Activated CD4-positive, alpha-beta T cell treated with anti-CD3 and anti-CD28 coated beads, Interleukin-2, amount 10 ng/mL, durations not matched to agents 24 days and 14 days (primary cell): ENCODE data around the gene PEX3. TPM values are rescaled to one million over a fixed set of nuclear protein-coding genes. Genes with fewer than 3 reads are reported as not detected.

Experiments
- DNase-seq: peaks from one replicate; pipeline ENCODE4 v3.0.0; 2022
- H3K27ac Mint-ChIP-seq: one replicate; pipeline ENCODE4 v1.8.0; 2022; ENCODE audit warnings: mild to moderate bottlenecking, mixed read lengths
- H3K27me3 Mint-ChIP-seq: one replicate; pipeline ENCODE4 v1.8.0; 2022; ENCODE audit warnings: mixed read lengths
- H3K36me3 Mint-ChIP-seq: one replicate; pipeline ENCODE4 v1.8.0; 2022; ENCODE audit warnings: low read depth, mild to moderate bottlenecking, mixed read lengths
- H3K4me1 Mint-ChIP-seq: one replicate; pipeline ENCODE4 v1.8.0; 2021; ENCODE audit warnings: mixed read lengths
- H3K4me3 Mint-ChIP-seq: one replicate; pipeline ENCODE4 v1.8.0; 2022; ENCODE audit warnings: mild to moderate bottlenecking, moderate library complexity, mixed read lengths
- H3K9me3 Mint-ChIP-seq: one replicate; pipeline ENCODE4 v1.8.0; 2021; ENCODE audit warnings: mixed read lengths
- intact Hi-C: fragments of 100-400 bp; cut with micrococcal nuclease; formaldehyde crosslinking; loops from one replicate; pipeline ENCODE4 v1.15.1; 2023
- total RNA-seq: library from RNA; stranded (reverse); gene quantifications from 2 replicates; pipeline ENCODE4 v1.2.3, GENCODE V29; 2022

The PEX3 gene
- total RNA-seq, 1 donor from 2014 or later = 26.0 TPM

DNA sequence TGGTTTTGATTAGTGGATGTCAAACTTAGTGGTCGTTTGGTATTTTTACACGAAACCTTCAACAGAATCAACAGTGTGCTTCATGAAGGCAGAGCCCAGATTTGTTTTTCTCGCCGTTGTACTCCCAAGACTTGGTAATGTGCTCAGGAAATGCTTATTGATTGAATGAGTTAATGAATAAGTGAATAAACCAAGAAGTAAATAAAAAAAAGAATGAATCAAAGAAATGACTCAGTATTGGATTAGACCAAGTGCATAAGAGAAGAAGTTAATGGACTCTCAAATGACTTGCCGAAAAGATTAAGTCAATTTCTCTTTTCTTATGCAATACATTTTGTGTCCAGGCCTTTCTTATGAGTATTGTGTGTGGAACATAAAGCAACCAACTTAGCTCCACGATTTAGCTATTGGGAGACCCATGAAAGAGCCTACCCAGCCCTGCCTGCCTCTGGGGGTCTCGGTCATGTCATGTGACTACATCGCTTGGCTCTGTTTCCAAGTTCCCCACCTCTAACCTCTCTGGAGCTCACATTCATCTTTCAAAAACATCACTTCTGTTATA lies 71.5 kb downstream of the PEX3 start:
- H3K27me3 Mint-ChIP-seq = no peaks in the 10 kb centered on the region
- no peak overlapping the region for H3K4me3 Mint-ChIP-seq
- peaks cover 7% of the 10 kb centered on the region for H3K9me3 Mint-ChIP-seq
- H3K4me1 Mint-ChIP-seq = peaks cover 10% of the 10 kb centered on the region
- no peak overlapping the region for H3K27ac Mint-ChIP-seq
- peaks cover 18% of the 10 kb centered on the region for H3K36me3 Mint-ChIP-seq
- intact Hi-C loops = no loop called here
- no peak for DNase-seq

DNA sequence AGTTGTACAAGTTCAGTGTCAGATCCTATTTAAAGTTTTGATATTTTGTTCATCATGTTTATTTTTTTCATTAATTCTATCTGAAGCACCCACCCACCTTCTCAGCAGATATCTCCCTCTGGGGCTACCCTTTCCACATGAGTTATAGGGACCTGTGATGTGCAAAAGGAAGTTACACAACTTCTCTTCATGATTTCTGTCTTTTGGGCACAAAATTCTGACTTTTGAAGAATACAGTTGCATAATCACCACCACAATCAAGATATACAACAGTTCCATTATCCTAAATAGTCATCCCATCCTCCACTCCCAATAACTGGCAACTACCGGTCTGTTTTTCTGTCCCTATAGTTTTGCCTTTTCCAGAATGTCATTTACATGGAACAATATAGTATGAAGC lies 74.8 kb downstream of the PEX3 start:
- intact Hi-C loops = no loop called here
- no peak for DNase-seq
- peaks cover 19% of the 10 kb centered on the region for H3K4me1 Mint-ChIP-seq
- H3K9me3 Mint-ChIP-seq = peaks cover 7% of the 10 kb centered on the region
- H3K27me3 Mint-ChIP-seq = no peaks in the 10 kb centered on the region
- no peak overlapping the region for H3K27ac Mint-ChIP-seq
- H3K4me3 Mint-ChIP-seq = no peak overlapping the region
- peaks cover 17% of the 10 kb centered on the region for H3K36me3 Mint-ChIP-seq

DNA sequence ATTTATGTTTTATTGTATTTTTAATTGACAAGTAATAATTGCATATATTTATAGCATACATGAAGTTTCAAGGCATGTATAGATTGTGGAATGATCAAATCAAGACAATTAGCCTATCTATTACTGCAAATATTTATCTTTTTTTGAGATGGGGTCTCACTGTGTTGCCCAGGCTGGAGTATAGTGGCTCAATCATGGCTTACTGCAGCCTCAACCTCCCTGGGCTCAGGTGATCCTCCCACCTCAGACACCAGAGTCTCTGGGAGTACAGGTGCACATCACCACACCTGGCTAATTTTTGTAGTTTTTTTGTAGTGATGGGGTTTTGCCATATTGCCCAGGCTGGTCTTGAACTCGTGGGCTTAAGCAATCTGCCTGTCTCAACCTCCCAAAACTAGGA lies 77.1 kb downstream of the PEX3 start:
- Mint-ChIP-seq H3K9me3 (peaks cover 7% of the 10 kb centered on the region), H3K27ac (no peak overlapping the region), H3K36me3 (peaks cover 12% of the 10 kb centered on the region), H3K27me3 (no peaks in the 10 kb centered on the region), H3K4me3 (no peak overlapping the region), H3K4me1 (peaks cover 13% of the 10 kb centered on the region)
- no peak for DNase-seq
- intact Hi-C loops = loop anchor here (1.0 to 2.0 kb wide), 2 partner anchors 9 to 17 kb away; partner anchors contain the start of gene FUCA2

DNA sequence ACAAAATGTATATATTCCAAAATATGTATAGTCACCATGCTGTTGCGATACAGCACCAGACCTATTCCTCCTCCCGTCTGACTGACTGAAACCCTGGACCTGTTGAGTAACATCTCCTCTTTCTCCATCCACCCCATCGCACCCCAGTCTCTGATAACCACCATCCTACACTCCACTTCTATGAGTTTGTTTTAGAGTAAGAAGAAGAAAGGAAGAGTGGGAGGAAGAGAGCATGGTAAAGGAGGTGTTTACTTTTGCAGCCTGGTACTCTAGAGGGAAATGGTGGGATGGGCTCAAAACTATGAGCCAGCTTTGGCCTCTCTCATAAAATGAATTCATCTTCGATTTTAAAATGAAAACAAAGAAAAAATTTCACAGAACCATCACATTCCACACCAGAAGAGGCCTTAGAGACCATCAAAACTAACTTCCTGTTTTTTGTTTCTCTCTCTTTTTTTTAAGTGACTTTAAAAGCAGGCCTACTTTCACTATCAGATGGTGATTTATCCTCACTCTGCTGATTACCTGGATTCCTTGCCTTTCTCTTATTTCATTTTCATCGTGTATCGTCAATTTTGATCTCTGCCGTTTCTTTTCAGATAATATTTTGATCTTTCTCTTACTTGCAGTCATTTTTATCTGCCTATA lies 77.7 kb downstream of the PEX3 start:
- H3K9me3 Mint-ChIP-seq = peaks cover 7% of the 10 kb centered on the region
- peaks cover 12% of the 10 kb centered on the region for H3K36me3 Mint-ChIP-seq
- DNase-seq = no peak
- peak overlapping the region; percentile 74 for H3K4me3 Mint-ChIP-seq
- H3K27me3 Mint-ChIP-seq = no peaks in the 10 kb centered on the region
- H3K27ac Mint-ChIP-seq = peak overlapping the region; percentile 85
- peaks cover 13% of the 10 kb centered on the region for H3K4me1 Mint-ChIP-seq
- intact Hi-C loops = loop anchor here (1.0 to 2.0 kb wide), 2 partner anchors 8 to 17 kb away; partner anchors contain the start of gene FUCA2

DNA sequence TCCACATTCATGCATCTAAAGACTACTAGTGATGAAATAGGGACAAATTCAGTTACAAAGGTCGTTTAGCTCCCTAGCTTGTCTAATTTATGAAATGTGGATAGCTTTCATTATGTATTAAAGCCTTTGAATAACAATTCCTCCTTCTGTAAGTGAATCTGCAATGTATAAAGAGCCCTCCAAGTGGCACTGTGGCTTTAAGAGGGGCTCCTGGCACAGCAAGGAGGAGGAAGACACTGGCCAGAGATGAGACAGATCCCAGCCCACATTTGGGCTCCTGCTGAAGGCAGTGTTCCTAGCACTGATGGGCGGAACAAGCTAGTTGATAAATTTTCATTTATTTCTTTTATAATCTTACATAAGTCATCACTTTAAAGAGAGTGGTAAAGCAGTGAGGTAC lies 78.5 kb downstream of the PEX3 start:
- H3K36me3 Mint-ChIP-seq = peaks cover 7% of the 10 kb centered on the region
- H3K4me3 Mint-ChIP-seq = no peak overlapping the region
- peaks cover 13% of the 10 kb centered on the region for H3K4me1 Mint-ChIP-seq
- no peak for DNase-seq
- intact Hi-C loops = loop anchor here (2.0 kb wide), 1 partner anchor 18 kb away; the partner anchor contains the start of gene FUCA2
- H3K27ac Mint-ChIP-seq = no peak overlapping the region
- no peaks in the 10 kb centered on the region for H3K9me3 Mint-ChIP-seq
- no peaks in the 10 kb centered on the region for H3K27me3 Mint-ChIP-seq

DNA sequence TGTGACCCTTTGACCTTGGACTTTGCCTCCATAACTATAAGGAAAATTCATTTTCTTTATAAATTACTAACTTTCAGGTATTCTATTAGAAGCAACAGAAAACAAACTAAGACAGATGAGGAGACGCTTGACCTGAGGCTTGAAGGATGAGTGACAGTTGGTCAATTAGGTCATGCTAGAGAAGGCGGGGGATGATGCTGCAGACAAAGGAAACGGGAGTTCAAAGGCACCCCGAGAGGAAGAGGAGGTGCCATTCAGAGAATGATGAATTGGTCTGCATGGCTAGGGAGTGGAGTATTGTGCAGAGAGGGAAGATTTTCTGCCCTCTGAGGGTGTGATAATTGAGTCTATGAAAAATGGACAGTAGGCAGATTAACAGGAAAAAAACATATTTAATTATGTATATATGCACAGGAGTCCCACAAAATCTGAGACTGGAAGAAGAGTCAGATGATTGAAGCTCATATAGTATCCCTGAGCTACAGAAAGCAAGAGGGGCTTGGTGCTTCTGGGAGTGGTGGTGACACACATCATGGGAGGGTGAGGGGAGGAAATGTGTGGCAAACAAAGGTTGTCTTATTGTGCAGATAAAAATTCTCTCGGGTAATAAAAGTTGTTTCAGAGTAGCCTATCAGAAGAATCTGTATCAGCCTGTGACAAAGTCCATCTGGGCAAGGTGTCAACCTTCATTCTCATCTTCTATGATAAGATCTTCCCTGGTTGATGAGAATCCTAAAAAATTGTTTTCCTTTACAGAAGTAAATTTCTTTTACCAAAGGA lies 81.3 kb downstream of the PEX3 start:
- no peak overlapping the region for H3K27ac Mint-ChIP-seq
- H3K9me3 Mint-ChIP-seq = no peaks in the 10 kb centered on the region
- H3K4me1 Mint-ChIP-seq = peaks cover 18% of the 10 kb centered on the region
- no peaks in the 10 kb centered on the region for H3K27me3 Mint-ChIP-seq
- no peak overlapping the region for H3K4me3 Mint-ChIP-seq
- intact Hi-C loops = loop anchor here (10.0 kb wide), 1 partner anchor 587 kb away; the partner anchor contains the start of gene HIVEP2
- peaks cover 2% of the 10 kb centered on the region for H3K36me3 Mint-ChIP-seq
- peak; percentile 61 for DNase-seq

DNA sequence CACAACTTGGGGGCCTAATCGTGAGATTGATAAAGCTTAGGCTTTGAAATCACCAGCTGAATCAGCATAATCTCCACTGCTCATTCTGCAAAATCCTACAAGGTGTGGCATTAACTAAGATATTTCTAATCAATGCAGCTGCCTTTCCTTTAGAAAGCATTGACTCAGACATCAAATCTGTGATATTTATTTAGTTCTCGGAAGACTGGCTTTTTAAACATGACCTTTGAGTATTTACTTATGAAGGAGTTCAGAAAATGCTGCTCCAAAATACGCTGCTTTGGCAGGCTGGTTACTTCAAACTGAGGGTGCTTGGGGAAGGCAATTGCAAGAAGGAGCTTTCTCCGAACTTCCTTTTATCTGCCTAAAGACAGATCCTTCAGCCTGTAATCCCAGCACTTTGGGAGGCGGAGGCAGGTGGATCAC lies 84.6 kb downstream of the PEX3 start:
- no peak overlapping the region for H3K4me3 Mint-ChIP-seq
- H3K9me3 Mint-ChIP-seq = no peaks in the 10 kb centered on the region

DNA sequence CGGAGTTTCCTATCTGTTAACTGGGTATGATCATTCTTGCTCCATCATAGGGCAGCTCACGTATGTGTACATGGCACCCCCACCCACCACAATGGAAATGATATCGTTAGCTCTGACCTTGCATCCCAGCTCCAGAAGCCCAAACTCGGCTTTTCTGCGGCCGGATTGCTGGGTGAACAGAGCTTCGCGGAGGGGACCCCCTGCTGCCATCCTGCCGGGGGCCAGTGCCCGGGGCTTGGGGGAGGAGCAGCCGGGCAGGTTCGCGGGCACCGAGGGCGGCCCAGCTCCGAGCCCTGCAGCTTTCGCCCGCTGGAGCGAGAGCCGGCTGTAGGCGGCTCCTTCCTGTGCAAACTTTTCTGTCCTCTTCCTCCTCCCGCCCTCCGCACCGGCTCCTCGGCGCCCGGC lies 85.9 kb downstream of the PEX3 start:
- Mint-ChIP-seq H3K4me3 (peak overlapping the region; percentile 79), H3K27me3 (no peaks in the 10 kb centered on the region), H3K27ac (peak overlapping the region; percentile 86), H3K36me3 (peaks cover 4% of the 10 kb centered on the region), H3K4me1 (peaks cover 33% of the 10 kb centered on the region), H3K9me3 (no peaks in the 10 kb centered on the region)
- DNase-seq = peak; percentile 88
- intact Hi-C loops = loop anchor here (1.0 to 10.0 kb wide), 7 partner anchors 8 to 592 kb away; partner anchors contain the start of genes ADAT2, HIVEP2, LTV1 and PEX3

More for the DNA sequence above, 84.6 kb downstream of the PEX3 start:
- intact Hi-C loops = loop anchor here (5.0 to 10.0 kb wide), 3 partner anchors 272 to 590 kb away; partner anchors contain the start of genes HIVEP2 and LTV1
- H3K4me1 Mint-ChIP-seq = peaks cover 28% of the 10 kb centered on the region
- H3K27me3 Mint-ChIP-seq = no peaks in the 10 kb centered on the region
- H3K36me3 Mint-ChIP-seq = peaks cover 4% of the 10 kb centered on the region
- DNase-seq = no peak
- no peak overlapping the region for H3K27ac Mint-ChIP-seq

DNA sequence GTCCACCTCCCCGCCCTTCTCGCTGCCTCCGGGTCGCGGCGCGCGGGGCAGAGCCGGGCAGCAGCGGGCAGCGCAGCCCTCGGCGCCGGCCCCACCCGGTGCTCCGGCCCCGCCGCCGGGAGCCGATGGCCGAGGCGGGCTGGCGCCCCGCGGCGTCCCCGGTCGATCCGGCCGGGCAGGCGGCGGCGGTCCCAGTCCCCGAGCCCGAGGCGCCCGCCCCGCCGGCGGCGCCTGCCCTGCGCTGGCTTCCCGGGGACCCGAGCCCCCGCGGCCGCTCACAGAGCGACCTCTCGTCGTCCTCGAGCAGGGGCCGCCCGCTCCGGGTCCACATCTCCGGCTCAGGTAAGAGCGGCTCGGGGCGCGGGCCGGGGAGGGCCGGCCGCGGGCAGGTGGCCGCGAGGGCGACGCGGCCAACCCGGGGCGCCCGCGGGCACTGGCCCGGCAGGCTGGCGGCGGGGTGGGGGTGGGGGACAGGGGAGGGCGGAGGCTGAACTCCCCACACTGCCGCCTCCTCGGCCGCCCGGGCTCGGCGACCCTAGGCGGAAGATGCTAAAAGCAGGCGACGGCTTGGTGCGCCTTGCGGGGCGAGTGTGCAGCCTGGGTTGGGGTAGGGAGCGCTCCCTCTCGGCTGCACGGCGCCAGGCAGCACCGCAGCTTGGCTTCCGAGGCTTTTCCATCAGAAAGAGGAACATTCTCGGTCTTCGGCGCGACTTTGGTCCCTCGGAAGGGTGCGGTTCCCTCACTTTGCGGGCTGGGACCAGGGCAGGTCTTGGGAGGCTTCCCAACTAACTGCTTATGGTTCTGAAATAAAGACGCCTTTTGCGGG lies 86.5 kb downstream of the PEX3 start:
- peak; percentile 90 for DNase-seq
- peak overlapping the region; percentile 88 for H3K4me3 Mint-ChIP-seq
- H3K27me3 Mint-ChIP-seq = no peaks in the 10 kb centered on the region
- intact Hi-C loops = loop anchor here (1.0 to 10.0 kb wide), 7 partner anchors 9 to 592 kb away; partner anchors contain the start of genes ADAT2, HIVEP2, LTV1 and PEX3
- H3K9me3 Mint-ChIP-seq = no peaks in the 10 kb centered on the region
- H3K4me1 Mint-ChIP-seq = peaks cover 37% of the 10 kb centered on the region
- H3K27ac Mint-ChIP-seq = peak overlapping the region; percentile 76
- peaks cover 4% of the 10 kb centered on the region for H3K36me3 Mint-ChIP-seq

DNA sequence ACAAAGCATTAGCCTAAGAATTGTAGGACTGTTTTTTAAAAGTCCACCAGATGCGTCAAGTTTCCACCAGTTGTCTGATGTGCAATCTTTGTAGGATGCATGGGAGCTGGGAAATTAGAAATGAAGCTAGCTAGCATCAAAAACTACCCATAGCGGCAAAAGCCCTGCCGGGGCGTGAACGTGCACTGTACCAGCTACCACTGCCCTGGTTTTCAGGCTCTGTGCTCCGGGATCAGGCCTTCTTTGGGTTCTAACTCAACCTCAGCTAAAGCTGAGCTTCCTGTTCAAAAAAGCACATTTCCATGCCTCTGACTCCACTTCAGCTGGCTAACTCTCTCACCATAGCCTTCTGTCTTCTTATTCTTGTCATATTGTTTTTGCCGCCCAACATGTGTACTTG lies 87.8 kb downstream of the PEX3 start:
- H3K27me3 Mint-ChIP-seq = no peaks in the 10 kb centered on the region
- peak overlapping the region; percentile 88 for H3K4me3 Mint-ChIP-seq
- peaks cover 49% of the 10 kb centered on the region for H3K4me1 Mint-ChIP-seq
- peak overlapping the region; percentile 76 for H3K27ac Mint-ChIP-seq
- intact Hi-C loops = loop anchor here (5.0 to 10.0 kb wide), 3 partner anchors 269 to 594 kb away; partner anchors contain the start of genes HIVEP2 and LTV1
- DNase-seq = no peak
- peaks cover 6% of the 10 kb centered on the region for H3K36me3 Mint-ChIP-seq
- H3K9me3 Mint-ChIP-seq = no peaks in the 10 kb centered on the region

DNA sequence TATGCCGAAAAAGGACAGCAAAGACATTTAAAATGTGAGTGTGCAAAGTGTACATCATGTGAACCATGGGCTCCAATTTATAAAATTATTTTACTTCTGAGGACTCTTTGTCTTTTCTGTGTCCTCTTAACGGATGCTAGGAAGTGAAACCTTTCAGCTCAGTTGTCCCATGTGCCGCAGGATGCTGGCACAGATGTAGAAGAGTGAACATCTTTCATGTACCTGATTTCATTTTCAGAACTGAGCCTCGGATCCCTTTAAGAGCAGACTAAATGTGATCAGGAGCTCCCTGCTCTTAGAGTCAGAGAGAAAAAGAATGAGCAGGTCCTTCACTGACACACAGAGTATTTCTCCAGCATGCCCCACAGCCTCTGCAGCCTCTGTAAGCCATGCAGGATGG lies 88.5 kb downstream of the PEX3 start:
- intact Hi-C loops = loop anchor here (5.0 to 10.0 kb wide), 3 partner anchors 268 to 594 kb away; partner anchors contain the start of genes HIVEP2 and LTV1
- H3K4me1 Mint-ChIP-seq = peaks cover 54% of the 10 kb centered on the region
- DNase-seq = peak; percentile 64

DNA sequence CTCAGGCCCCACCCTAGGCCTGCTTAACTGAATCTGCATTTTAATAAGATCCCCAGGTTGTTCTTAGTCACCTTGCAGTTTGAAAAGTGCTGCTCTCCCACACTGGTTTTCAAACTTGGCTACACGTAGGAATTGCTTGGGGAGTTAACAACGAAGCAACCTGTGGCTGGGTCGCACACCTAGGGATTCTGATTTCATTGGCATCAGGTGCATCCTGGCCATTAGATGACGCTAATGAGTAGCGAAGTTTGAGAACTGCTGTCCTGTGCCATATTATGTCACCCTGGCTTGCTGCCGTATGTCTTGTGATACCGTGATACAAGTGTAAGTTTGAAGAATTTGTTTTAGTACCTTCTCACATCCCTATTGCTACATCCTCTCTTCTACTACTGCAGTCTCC lies 89.1 kb downstream of the PEX3 start:
- Mint-ChIP-seq H3K9me3 (no peaks in the 10 kb centered on the region), H3K36me3 (peaks cover 6% of the 10 kb centered on the region), H3K27ac (peak overlapping the region; percentile 64), H3K27me3 (no peaks in the 10 kb centered on the region), H3K4me1 (peaks cover 58% of the 10 kb centered on the region), H3K4me3 (peak overlapping the region; percentile 30)
- intact Hi-C loops = loop anchor here (5.0 to 10.0 kb wide), 3 partner anchors 268 to 595 kb away; partner anchors contain the start of genes HIVEP2 and LTV1
- DNase-seq = no peak

More for the DNA sequence above, 88.5 kb downstream of the PEX3 start:
- H3K27ac Mint-ChIP-seq = peak overlapping the region; percentile 51
- peak overlapping the region; percentile 88 for H3K4me3 Mint-ChIP-seq
- no peaks in the 10 kb centered on the region for H3K9me3 Mint-ChIP-seq
- no peaks in the 10 kb centered on the region for H3K27me3 Mint-ChIP-seq
- peaks cover 6% of the 10 kb centered on the region for H3K36me3 Mint-ChIP-seq

DNA sequence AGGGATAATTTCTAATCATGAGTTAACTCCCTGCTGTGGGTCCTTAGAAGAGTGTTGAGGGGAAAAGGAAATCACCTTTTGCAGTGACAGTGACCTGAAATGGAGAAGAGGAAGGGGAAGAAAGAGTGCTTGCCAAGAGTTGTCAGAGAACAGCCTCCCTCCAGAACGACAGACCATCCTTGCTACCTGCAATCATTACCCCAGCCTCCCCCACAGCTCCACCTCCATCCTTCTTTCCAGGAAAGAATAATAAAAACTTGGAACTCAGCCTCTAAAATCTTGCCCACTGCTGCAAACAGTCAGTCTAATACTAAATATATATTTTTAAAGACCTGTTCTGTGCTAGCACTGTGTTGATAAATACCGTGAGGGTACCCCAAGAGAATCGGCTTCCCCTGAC lies 89.6 kb downstream of the PEX3 start:
- no peaks in the 10 kb centered on the region for H3K9me3 Mint-ChIP-seq
- no peaks in the 10 kb centered on the region for H3K27me3 Mint-ChIP-seq
- DNase-seq = no peak
- peaks cover 9% of the 10 kb centered on the region for H3K36me3 Mint-ChIP-seq
- H3K4me3 Mint-ChIP-seq = peak overlapping the region; percentile 18
- intact Hi-C loops = no loop called here
- peak overlapping the region; percentile 64 for H3K27ac Mint-ChIP-seq
- peaks cover 62% of the 10 kb centered on the region for H3K4me1 Mint-ChIP-seq
